HL-60 (cell line): ENCODE measurements around the gene SEC11A.

Experiments used
- DNase-seq, 2 experiments: peaks; one replicate each; pipeline ENCODE4 v3.0.0-alpha.2; 2010 to 2020; ENCODE audit warnings: low read depth in 1 of 2, low spot score in 1 of 2
- H3K27ac ChIP-seq: fragments of 250-450 bp; sonication (Bioruptor Pico); replicated peaks from 2 replicates; pipeline ENCODE4 v1.5.1; 2020; ENCODE audit warnings: mild to moderate bottlenecking, moderate library complexity
- H3K27me3 ChIP-seq: fragments of 250-450 bp; sonication (Bioruptor Pico); 2 replicates; pipeline ENCODE4 v1.5.1; 2021; ENCODE audit warnings: mild to moderate bottlenecking, moderate library complexity; ENCODE audit not compliant: insufficient read depth, poor library complexity, severe bottlenecking
- H3K4me3 ChIP-seq: replicated peaks from 2 replicates; pipeline ENCODE4 v1.5.1; 2011; ENCODE audit warnings: mild to moderate bottlenecking, control low read depth, low read length; ENCODE audit not compliant: insufficient read depth
- CTCF ChIP-seq: IDR thresholded peaks from one replicate; pipeline ENCODE4 v1.5.1; 2011; ENCODE audit warnings: low read length, control low read depth, inconsistent platforms; ENCODE audit not compliant: insufficient read depth
- GABPA ChIP-seq: IDR thresholded peaks from 2 replicates; pipeline ENCODE4 v1.6.1; 2012; ENCODE audit warnings: low read depth
- POLR2AphosphoS5 ChIP-seq: IDR thresholded peaks from 2 replicates; pipeline ENCODE4 v1.6.1; 2012; ENCODE audit warnings: low read depth
- SPI1 ChIP-seq: IDR thresholded peaks from 2 replicates; pipeline ENCODE4 v1.6.1; 2012; ENCODE audit warnings: low read depth, mild to moderate bottlenecking, borderline replicate concordance
- long read RNA-seq: library from polyadenylated mRNA; unstranded; transcript quantifications from one replicate; pipeline ENCODE4 v2.0.0, GENCODE V29; 2020
- TF ChIP-seq, protein P1 (sequence below): IDR thresholded peaks from 2 replicates; pipeline ENCODE4 v1.6.1; 2012; ENCODE audit warnings: low read depth; ENCODE audit not compliant: insufficient replicate concordance

SEC11A gene
- long read RNA-seq, transcript SEC11A-205 (5 exons, 882 nt): minor isoform, 6 of 609 reads
- long read RNA-seq, transcript SEC11A-201 (6 exons, 1,656 nt): major isoform, 544 of 609 reads
- long read RNA-seq, transcript SEC11A-202 (7 exons, 1,223 nt): minor isoform, 31 of 609 reads
- long read RNA-seq, partial matches to known transcripts: 2 of 609 reads
- long read RNA-seq, other reads (novel, unspliced or antisense): 17 of 609 reads

- DNase-seq: peak; percentile 93 to 97
- no peaks in the 10 kb centered on the region for H3K27me3 ChIP-seq
- TF ChIP-seq SPI1 (peak; percentile 69; the same call in 1 of the 2 replicates), CTCF (no peak), POLR2AphosphoS5 (peak; percentile 60; the same call in 1 of the 2 replicates), GABPA (peak; percentile 99)
- TF ChIP-seq, protein P1, sequence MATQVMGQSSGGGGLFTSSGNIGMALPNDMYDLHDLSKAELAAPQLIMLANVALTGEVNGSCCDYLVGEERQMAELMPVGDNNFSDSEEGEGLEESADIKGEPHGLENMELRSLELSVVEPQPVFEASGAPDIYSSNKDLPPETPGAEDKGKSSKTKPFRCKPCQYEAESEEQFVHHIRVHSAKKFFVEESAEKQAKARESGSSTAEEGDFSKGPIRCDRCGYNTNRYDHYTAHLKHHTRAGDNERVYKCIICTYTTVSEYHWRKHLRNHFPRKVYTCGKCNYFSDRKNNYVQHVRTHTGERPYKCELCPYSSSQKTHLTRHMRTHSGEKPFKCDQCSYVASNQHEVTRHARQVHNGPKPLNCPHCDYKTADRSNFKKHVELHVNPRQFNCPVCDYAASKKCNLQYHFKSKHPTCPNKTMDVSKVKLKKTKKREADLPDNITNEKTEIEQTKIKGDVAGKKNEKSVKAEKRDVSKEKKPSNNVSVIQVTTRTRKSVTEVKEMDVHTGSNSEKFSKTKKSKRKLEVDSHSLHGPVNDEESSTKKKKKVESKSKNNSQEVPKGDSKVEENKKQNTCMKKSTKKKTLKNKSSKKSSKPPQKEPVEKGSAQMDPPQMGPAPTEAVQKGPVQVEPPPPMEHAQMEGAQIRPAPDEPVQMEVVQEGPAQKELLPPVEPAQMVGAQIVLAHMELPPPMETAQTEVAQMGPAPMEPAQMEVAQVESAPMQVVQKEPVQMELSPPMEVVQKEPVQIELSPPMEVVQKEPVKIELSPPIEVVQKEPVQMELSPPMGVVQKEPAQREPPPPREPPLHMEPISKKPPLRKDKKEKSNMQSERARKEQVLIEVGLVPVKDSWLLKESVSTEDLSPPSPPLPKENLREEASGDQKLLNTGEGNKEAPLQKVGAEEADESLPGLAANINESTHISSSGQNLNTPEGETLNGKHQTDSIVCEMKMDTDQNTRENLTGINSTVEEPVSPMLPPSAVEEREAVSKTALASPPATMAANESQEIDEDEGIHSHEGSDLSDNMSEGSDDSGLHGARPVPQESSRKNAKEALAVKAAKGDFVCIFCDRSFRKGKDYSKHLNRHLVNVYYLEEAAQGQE: peak; percentile 49
- H3K4me3 ChIP-seq: peak within 1 kb of the TSS; percentile 98
- peak within 1 kb of the TSS; percentile 91 for H3K27ac ChIP-seq
Measured at GRCh38 chr15:84716036-84716732, at the start of gene SEC11A. Gene SEC11A, minus strand, starts transcription at chr15:84716139. Its CDS starts 64 bp downstream, at chr15:84716075.

GRCh38 chr15:84765675-84766074 is 49.7 kb upstream of the SEC11A start:
- Histone ChIP-seq H3K4me3 (no peak overlapping the region), H3K27me3 (no peaks in the 10 kb centered on the region), H3K27ac (no peak overlapping the region)
- DNase-seq: no peak
- TF ChIP-seq CTCF: no peak
- TF ChIP-seq POLR2AphosphoS5: no peak
- no peak for TF ChIP-seq SPI1

DNA sequence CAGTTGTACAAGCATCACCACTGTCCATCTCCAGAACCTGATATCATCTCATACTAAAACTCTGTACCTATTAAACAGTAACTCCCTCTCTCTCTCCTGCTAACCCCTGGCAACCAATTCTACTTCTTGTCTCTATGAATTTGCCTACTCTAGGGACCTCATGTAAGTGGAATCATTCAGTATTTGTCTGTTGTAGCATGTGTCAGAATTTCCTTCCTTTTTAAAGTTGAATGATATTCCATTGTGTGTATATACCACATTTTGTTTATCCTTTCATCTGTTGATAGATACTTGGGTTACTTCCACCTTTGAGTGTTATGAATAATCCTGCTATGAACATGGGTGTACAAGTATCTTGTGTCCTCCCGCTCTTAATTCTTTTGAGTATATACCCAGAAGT is 49.0 kb upstream of the SEC11A start:
- TF ChIP-seq, protein P1: no peak
- TF ChIP-seq SPI1: no peak
- no peak for TF ChIP-seq POLR2AphosphoS5
- TF ChIP-seq CTCF: no peak
- no peak for TF ChIP-seq GABPA
- H3K27me3 ChIP-seq: no peaks in the 10 kb centered on the region
- no peak for DNase-seq
- H3K4me3 ChIP-seq: no peak overlapping the region
- no peak overlapping the region for H3K27ac ChIP-seq
